Prostate gland (tissue), 2 donors: Measurements from ENCODE around the gene LATS2. TPM values are rescaled to one million over a fixed set of nuclear protein-coding genes. Genes with fewer than 3 reads are reported as not detected.

Source experiments
- DNase-seq: peaks from one replicate; pipeline ENCODE4 v3.0.0-alpha.2; 2019; ENCODE audit warnings: low spot score
- H3K27ac ChIP-seq, 2 donors: fragments of 200-600 bp; sonication (generic); 2 replicates each; pipeline ENCODE4 v1.5.1; 2017 to 2019
- H3K27me3 ChIP-seq: fragments of 200-600 bp; sonication (generic); replicated peaks from 2 replicates; pipeline ENCODE4 v1.5.1; 2019; ENCODE audit not compliant: insufficient read depth
- H3K36me3 ChIP-seq, 2 donors: fragments of 200-600 bp; sonication (generic); 1 replicate in 1 of 2; 2 replicates in 1 of 2; pipeline versions ENCODE4 v1.5.1 to v1.8.1; 2017 to 2019
- H3K4me1 ChIP-seq: fragments of 200-600 bp; sonication (generic); replicated peaks from 2 replicates; pipeline ENCODE4 v1.5.1; 2019
- H3K4me3 ChIP-seq, 2 donors: fragments of 200-600 bp; sonication (generic); 2 replicates each; pipeline ENCODE4 v1.5.1; 2017 to 2019
- H3K9me3 ChIP-seq: fragments of 200-600 bp; sonication (generic); 2 replicates; pipeline ENCODE4 v1.5.1; 2017
- POLR2A ChIP-seq: fragments of 450-650 bp; IDR thresholded peaks from one replicate; pipeline ENCODE4 v1.6.1; 2016; ENCODE audit warnings: antibody characterized with exemption, mild to moderate bottlenecking
- POLR2AphosphoS5 ChIP-seq: sonication (generic); formaldehyde crosslinking; IDR thresholded peaks from one replicate; pipeline ENCODE4 v1.6.1; 2017; ENCODE audit warnings: antibody characterized with exemption
- WGBS: methylation state at CpG from one replicate; pipeline ENCODE4 v1.1.5; 2018; 5-methylcytosine and 5-hydroxymethylcytosine counted together
- intact Hi-C: fragments of 100-400 bp; cut with DNase I; formaldehyde crosslinking; loops from one replicate; pipeline ENCODE4 v1.14.2; 2022
- total RNA-seq, 2 donors: library from RNA; depleted of rRNA; stranded (reverse); fragments of >200 nt; gene quantifications; one replicate each; pipeline ENCODE4 v1.1.0, GENCODE V29; 2016
- TF ChIP-seq, protein P1 (sequence below), 4 experiments: fragments of 200-600 bp in 2 of 4; fragments of 450-650 bp in 2 of 4; sonication (generic) in 2 of 4; IDR thresholded peaks; 1 replicate in 3 of 4; 2 replicates in 1 of 4; pipeline ENCODE4 v1.5.1; 2016 to 2019; ENCODE audit warnings: antibody characterized with exemption in 4 of 4, mild to moderate bottlenecking in 2 of 4, moderate library complexity in 2 of 4

LATS2 gene
- total RNA-seq, 2 donors from 2014 or later = 22.0 to 27.4 TPM

DNA sequence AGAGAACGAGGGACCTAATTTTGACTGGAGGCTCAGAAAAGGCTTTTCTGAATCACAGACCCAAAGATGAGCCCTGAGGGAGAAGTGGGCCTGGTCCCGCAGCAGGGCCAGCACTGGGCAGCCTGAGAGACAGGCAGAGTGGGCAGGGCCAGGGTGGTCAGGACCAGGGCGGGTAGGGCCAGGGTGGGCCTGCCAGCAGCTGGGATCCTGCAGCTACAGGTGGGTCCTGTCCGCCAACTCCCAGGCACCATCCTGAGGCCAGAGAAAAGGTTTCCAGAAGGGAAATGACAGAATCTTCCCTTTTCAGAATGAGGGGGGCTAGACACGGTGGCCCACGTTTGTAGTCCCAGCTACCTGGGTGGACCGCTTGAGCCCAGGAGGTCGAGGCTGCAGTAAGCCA, 23.7 kb downstream of the LATS2 start:
- Histone ChIP-seq H3K4me3 (no peak overlapping the region), H3K27me3 (no peaks in the 10 kb centered on the region), H3K36me3 (no peaks in the 10 kb centered on the region), H3K27ac (no peak overlapping the region), H3K9me3 (no peaks in the 10 kb centered on the region), H3K4me1 (peaks cover 32% of the 10 kb centered on the region)
- intact Hi-C loops = no loop called here
- 72% methylated on average over 8 of the region's 8 CpGs for WGBS
- no peak for DNase-seq
- TF ChIP-seq, protein P1, sequence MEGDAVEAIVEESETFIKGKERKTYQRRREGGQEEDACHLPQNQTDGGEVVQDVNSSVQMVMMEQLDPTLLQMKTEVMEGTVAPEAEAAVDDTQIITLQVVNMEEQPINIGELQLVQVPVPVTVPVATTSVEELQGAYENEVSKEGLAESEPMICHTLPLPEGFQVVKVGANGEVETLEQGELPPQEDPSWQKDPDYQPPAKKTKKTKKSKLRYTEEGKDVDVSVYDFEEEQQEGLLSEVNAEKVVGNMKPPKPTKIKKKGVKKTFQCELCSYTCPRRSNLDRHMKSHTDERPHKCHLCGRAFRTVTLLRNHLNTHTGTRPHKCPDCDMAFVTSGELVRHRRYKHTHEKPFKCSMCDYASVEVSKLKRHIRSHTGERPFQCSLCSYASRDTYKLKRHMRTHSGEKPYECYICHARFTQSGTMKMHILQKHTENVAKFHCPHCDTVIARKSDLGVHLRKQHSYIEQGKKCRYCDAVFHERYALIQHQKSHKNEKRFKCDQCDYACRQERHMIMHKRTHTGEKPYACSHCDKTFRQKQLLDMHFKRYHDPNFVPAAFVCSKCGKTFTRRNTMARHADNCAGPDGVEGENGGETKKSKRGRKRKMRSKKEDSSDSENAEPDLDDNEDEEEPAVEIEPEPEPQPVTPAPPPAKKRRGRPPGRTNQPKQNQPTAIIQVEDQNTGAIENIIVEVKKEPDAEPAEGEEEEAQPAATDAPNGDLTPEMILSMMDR (IDR thresholded peaks at IDR 0.05) = no peak
- TF ChIP-seq POLR2A = no peak
- TF ChIP-seq POLR2AphosphoS5 = no peak

DNA sequence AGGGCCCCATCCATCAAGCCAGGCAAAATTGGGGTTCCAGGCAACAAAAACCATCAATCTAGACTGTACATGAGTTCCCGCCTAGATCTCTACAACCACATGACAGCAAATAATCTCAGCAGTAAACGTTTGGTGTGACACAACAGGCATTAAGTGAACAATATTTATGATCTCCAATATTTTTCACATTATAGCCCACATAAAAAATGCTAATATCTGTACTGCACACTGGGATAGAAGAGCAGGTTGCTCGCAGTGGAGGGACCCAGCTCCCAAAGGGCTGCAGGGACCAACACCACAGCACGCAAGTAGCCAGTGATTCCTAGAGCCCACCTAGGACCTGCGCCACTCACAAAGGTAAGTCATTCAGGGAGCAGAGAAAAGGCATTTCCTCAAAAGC, 25.9 kb downstream of the LATS2 start:
- Histone ChIP-seq H3K4me1 (peaks cover 29% of the 10 kb centered on the region), H3K9me3 (no peaks in the 10 kb centered on the region), H3K4me3 (no peak overlapping the region), H3K27ac (peak overlapping the region; percentile 89 to 92), H3K36me3 (no peaks in the 10 kb centered on the region), H3K27me3 (no peaks in the 10 kb centered on the region)
- intact Hi-C loops = no loop called here
- DNase-seq = no peak
- TF ChIP-seq, protein P1 (IDR thresholded peaks at IDR 0.05) = no peak
- TF ChIP-seq POLR2AphosphoS5 (no peak), POLR2A (no peak)
- WGBS = 68% methylated on average over 5 of the region's 5 CpGs

DNA sequence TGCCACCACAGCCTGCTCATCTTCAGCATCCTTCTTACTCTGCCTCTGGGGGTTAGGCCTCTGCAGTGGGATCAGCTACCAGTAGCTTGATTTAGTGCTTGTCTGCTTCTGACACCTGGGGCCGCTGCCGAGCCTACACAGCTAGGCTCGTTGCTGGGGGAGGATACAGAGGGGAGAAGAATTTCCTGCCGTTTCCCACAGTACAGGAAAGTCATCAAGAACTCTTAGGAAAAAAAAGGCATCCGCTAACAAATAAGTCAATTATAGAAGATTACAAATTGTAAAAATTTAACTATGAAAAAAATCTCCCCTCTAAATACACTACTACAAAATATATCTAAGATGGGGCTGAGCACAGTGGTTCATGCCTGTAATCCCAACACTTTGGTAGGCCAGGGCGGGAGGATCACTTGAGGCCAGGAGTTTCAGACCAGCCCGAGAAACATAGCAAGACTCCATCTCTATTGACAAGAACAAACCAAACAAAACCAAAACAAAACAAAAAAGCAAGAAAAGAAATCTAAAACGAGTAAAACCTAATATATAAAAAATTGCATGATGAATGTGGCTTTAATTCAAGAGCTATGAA, 26.7 kb downstream of the LATS2 start:
- Histone ChIP-seq H3K27ac (peak overlapping the region; percentile 89 to 92), H3K9me3 (no peaks in the 10 kb centered on the region), H3K4me3 (no peak overlapping the region), H3K36me3 (no peaks in the 10 kb centered on the region), H3K4me1 (peaks cover 29% of the 10 kb centered on the region), H3K27me3 (no peaks in the 10 kb centered on the region)
- 57% methylated on average over 8 of the region's 8 CpGs for WGBS
- TF ChIP-seq POLR2A = no peak
- TF ChIP-seq, protein P1 (IDR thresholded peaks at IDR 0.05) = no peak
- TF ChIP-seq POLR2AphosphoS5 = no peak
- no peak for DNase-seq
- intact Hi-C loops = no loop called here

DNA sequence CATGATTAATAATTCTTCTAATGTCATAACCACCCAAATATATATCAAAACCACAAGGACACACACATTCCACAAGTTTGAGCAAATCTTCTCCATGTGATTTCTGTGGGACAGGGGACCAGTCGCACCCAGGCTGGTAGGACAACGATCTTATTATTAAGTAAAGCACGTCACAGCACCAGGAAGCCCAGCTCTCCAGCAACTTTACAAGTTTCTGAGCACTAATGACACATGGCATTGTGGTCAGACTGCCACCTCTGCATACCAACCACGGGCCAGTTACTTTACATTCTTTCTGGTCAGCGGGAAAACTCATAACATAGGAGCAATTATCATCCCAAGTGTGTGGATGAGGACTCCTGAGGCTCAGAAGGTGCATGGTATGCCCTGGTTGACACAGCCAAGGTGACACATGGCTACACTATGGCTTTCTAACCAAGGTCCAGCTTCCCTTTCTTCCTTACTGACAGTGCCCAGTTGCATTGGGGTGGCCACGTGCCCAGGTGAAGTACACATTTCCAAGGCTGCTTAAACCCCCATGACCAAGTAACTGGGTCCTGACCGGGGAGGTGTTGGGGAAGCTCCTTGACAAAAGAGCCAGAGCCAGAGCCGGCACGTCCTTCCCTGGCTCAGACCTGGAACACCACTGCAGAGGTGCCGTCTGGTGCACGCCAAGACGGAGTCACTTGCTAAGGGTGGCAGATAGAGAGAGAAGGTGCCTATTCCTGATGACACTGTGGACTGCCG, 27.4 kb downstream of the LATS2 start:
- no peak for TF ChIP-seq POLR2A
- TF ChIP-seq POLR2AphosphoS5 = peak; percentile 50
- TF ChIP-seq, protein P1 (IDR thresholded peaks at IDR 0.05) = peak in 1 of 4 experiments; percentile 4
- peaks cover 29% of the 10 kb centered on the region for H3K4me1 ChIP-seq
- intact Hi-C loops = no loop called here
- H3K27ac ChIP-seq = peak overlapping the region; percentile 89 to 92
- no peaks in the 10 kb centered on the region for H3K9me3 ChIP-seq
- H3K4me3 ChIP-seq = no peak overlapping the region
- no peaks in the 10 kb centered on the region for H3K27me3 ChIP-seq
- DNase-seq = peak; percentile 85
- no peaks in the 10 kb centered on the region for H3K36me3 ChIP-seq
- 46% methylated on average over 13 of the region's 13 CpGs for WGBS
